Bone marrow (tissue), 2 donors: ENCODE data around the gene EEFSEC.
"Not testable (repeated sequence)": the region's sequence is repeated elsewhere in the genome, so short reads cannot be mapped to it uniquely, and the experiment has no call there.

Source experiments
- DNase-seq, 2 donors: peaks; one replicate each; lab custom pipeline; 2025; lab: John Stamatoyannopoulos, UW

EEFSEC gene

DNA sequence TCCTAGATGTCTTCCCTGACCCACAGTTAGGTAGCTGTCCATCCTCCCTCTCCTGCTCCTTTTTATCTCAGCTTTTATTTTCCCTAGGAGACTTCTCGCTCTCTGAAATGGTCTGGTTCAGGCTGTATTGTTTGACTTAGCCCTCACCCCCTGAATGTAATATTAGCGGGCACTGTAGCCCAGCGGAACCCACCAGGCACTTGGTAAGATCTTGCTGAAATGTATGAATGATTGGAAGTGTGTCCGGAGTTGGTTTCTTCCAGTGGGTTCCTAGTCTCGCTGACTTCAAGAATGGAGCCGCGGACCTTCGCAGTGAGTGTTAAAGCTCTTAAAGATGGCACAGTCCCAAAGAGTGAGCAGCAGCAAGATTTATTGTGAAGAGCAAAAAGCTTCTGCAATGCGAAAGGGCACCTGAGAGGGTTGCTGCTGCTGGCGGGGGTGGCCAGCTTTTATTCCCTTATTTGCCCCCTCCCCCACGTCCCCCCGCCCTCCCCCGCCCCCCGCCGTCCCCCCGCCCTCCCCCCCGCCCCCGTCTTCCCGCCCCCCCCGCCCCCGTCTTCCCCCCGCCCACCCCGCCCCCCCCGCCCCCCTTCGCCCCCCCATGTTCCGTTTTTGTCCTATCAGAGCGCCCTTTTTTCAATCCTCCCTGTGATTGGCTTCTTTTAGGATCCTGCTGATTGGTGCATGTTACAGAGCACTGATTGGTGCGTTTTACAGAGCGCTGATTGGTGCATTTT lies 694 bp upstream of the EEFSEC start:
- no peak for DNase-seq

DNA sequence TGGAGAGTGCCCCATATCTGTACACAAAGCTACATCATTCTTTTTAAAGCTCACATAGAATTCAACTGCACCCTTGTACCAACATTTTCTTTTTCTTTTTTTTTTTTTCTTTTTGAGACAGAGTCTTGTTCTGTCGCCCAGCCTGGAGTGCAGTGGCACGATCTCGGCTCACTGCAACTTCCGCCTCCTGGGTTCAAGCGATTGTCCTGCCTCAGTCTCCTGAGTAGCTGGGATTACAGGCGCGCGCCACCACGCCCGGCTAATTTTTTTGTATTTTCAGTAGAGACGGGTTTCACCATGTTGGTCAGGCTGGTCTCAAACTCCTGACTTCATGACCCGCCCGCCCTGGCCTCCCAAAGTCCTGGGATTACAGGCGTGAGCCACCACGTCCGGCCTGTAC lies 1.1 kb downstream of the EEFSEC start:
- not testable (repeated sequence) for DNase-seq

DNA sequence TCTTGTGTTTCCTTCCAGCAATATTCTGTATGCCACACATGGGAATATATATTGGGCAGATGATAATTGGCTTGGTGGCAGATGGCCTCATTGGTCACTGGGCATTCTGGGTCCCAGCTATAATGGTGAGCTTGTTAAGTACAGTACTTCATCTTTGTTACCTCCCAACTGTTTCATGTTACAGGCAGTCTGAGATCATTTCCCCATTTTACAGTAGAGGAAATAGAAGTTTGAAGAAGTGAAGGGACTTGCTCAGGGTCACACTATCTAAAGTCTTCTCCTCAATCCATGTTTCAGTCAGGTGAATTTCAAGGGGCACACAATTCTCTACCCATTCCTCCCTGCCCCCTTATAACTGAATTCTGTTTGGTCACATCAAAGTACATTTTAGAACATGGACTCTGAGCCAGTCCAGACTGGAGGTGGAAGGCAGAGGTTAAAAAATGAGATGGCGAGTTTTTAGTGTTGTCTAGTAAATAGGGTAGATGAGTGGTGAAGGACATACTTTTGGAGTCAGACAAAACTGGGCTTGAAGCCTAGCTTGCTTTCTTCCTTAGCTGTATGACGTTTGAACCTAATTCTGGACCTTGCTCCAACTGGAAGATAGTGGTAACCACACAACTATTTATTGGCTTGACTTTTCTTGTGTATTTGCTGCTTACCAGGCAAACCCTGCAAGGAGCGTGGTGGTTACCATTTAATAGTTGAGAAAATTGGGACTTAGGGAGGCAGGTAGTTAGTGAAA lies 2.5 kb downstream of the EEFSEC start:
- DNase-seq: no peak

DNA sequence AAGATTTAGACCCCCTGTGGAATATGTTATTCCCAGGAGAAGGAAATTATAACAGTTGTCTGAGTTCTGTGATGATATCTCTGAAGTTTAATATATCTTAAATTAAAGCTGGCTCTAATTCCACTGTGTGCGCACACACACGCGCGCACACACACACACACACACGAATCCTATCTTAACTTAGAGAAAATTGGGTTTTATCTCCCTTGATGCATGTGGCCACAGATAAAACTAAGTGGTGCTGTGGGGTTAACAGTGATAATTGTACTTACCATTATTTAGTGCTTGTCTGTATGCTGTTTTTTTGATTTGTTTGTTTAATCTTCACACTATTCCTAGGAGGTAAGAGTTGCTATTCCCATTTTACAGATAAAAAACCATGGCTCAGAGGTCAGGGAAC lies 7.4 kb downstream of the EEFSEC start:
- no peak for DNase-seq

DNA sequence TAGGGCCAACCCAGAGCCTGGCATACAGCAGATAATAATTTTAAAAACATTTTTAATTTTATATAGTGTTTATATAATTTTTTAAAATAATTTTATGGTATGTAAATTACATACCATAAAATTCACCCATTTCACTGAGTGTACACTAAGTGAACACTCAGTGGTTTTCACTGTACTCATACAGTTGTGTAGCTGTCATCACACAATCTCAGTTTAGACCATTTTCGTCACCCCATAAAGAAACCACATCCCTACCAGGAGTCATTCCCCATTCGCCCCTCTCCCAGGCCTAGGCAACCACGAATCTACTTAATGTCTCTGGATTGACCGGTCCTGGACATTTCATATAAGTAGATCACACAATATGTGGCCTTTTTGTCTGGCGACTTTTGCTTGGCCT lies 10.2 kb downstream of the EEFSEC start:
- no peak for DNase-seq

DNA sequence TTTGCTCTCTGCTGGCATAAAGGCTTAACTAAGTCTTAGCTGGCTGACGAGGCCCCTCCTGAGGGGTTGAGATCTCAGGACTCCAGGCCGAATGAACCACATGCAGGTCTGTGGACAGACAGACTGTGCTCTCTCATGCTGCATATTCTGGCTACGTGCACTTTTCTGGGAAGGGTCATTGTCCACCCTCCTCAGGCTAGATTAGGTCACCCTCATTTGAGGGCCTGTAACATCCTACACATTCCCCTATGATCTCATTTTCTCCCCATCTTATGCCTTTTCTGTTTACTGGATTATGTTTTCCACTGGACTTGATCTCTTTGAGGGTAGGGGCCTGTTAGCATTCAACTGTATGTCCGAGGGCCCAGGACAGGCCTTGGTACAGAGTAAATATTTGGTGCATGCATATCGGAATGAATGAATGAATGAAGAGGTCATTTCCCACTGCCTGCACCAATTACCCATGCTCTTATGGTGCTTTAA lies 13.7 kb downstream of the EEFSEC start:
- no peak for DNase-seq

DNA sequence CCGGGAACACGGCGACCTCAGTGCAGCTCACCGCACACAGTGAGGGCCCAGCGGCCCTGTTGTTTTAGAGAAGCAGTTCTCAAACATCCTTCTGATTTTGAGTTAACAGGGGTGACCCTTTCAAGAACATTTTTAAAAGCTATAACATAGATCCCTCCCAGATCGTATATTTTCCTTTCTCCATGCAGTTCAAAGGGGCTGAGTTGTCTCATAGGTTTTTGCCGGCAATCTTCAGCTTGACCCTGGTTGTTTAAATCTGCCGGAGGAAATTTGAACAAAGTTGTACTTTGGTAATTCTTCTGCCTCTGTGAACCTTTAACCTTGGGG lies 14.3 kb downstream of the EEFSEC start:
- no peak for DNase-seq

DNA sequence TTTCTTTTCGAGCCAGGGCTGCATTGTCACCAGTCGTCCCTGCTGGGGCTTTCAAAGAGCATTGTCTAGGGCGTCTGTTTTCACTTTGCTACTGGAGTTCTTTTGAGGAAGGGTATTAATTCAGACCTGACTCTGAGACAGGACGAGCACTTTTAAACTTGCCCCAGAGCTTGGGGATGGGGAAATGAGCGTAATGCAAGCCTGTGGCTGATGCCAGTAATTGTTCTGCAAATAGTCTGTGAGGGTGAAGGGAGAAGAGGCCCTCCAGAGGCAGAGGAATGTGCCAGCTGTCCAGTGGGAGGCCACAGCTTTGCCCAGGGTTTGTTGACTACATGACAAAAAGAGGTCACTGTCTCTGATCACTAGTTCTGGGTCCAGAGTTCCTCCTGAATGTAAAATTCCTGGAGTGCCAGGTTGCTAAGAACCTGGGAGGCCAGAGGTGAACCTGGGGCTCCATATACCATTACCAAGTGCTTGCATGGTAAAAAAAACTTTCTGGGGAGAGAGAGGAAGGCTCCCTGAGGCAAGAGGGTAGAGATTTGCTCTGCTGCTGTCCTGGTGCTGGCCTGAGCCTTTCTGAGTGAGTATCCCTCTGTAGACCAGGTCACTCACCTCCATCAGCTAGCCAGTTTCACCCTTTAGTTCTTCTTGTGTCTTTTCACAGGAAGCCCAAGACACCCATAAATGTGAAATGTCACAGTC lies 14.8 kb downstream of the EEFSEC start:
- no peak for DNase-seq

DNA sequence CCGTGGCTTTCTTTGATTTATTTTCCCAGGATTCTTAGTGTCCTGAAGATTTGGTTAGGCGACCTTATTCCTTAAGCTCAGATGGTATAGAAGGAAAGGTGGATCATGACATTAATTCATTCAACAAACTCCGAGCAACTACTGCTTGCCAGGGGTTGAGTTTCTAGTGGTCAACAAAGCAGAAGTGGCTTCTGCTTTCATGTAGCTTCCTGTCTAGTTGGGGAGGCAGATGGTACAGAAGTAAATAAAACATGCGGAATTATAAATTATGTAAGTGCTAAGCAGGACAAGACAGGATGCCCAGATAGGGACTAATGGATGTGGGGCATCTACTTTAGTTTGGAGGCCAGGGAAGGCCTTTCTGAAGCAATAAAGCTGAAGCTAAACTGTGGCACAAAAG lies 15.6 kb downstream of the EEFSEC start:
- no peak for DNase-seq

DNA sequence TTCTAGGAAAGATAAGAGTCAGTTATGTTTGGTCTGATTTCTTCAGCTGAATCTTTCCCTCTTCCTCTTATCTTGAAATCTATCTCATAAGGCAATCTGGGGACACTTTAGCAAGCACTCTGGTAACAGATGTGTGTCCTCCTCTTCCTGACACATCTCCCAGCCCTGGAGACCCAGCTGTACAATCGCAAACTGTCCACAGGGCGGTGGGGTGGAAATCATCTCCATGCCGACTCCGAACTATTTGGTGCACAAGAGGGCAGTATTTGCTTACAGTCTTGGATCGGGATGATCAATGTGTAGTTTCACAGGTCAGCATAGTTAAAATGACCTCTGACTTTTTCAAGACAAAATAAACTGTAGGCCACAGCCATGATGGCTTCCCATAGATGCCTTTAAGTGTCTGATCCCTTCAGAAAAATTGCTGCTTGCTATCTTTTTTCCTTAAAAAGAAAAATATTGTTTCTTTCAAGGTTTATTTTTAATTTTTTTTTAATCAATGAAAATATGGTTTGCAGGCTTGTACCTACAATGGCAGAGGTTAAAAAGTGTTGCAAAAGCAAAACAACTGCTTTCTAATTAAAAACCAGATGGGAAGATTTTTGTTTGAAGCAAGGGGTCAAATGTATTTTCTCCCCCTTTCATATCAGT lies 17.7 kb downstream of the EEFSEC start:
- DNase-seq: peak in 1 of 2 donors; percentile 78

DNA sequence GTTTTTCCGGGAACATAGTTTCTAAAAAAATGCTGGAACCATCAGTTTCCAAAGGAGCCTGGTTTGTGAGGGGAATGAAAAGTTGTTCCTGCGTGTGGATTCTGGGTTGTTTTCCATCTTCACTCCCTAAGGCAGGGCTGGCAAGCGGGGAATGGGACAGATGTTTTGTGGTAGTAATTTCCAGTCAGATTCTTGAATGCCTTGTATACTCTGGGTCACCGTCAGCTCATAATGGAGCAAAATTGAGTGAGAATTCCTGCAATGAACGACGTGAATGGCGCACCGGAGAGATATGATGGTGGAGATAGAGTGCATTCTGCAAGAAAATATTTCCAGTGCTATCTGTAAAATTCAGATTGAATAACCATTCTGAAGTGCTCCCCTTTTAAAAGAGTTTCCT lies 19.9 kb downstream of the EEFSEC start:
- DNase-seq: no peak

DNA sequence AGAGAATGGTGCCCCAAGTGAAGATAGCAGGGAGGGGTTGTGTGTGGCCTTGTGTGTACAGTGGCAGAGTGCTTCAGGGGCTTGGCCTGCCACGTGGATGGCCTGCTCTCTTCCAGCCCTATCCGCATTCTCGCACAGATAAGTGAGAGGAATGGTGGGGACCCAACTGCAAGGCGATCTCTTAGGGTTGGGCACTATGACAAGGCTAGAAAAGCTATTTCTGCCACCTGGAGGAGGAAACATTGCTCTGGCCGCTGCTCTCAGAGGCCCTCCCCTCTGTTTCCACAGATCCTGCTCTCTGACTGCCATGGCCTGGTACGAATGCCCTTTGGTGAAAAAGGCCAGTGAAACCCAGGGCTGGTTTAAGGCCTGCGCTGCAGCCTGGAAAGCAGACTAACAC lies 20.6 kb downstream of the EEFSEC start:
- DNase-seq: no peak

DNA sequence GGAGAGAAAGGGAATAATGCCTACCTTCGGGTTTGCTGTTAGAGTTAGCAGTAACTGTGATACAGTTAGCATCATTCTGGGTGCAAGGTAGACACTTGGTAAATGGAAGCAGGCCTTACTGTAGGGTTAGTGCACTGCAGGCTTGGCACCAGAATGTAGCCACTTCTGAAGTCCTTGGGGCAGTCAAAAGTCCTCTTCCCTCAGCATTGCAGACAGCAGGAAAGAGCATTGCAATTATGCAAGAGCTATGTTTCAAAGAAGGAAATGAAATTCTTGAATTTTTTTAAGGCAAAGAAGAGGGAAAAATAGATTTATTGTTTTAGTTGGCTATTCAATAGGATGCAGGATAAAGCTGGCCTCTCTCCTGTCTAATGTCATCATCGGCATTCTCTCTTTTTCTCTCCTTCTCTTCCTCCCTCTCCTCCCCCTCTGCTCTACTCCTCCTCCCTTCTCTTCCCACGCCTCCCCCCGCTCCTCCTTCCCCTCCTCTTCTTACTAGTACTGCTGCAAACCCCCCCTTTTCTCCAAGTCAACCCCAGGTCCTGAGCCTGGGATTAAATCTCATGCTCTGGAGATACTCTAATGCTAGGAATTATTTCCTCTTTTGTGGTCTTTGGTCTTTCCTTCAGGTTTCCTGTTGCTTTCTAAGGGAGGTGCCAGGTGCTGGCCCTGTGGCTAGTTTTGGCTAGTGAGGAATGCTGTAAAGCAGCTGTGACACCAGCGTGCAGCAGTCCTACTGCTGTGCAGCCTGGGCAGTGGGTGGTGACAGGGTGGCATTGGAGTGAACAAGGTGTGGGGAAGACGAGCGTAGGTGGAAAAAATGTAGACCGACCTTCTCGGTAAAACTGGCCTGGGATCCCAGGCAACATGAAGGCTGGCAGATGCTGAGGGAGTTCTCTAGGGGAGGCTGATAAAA lies 21.7 kb downstream of the EEFSEC start:
- DNase-seq: no peak

DNA sequence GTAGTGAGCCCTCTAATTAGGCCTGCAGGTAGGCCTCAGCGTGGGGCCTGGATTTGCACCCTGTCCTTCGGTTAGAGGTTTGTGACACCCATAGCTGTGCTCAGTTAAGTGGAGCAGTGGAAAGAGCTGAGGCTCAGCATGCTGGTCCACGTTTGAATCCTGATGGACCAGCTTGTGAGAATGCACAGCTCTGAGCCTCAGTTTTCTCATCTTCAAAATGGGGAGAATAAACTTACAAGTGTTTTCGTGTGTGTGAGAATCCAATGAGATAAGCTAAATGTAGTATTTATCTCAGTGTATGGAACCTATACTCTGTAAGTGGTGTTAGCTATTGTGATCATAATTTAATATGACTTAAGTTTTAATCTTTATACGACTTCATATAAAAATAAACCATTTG lies 22.5 kb downstream of the EEFSEC start:
- DNase-seq: no peak

DNA sequence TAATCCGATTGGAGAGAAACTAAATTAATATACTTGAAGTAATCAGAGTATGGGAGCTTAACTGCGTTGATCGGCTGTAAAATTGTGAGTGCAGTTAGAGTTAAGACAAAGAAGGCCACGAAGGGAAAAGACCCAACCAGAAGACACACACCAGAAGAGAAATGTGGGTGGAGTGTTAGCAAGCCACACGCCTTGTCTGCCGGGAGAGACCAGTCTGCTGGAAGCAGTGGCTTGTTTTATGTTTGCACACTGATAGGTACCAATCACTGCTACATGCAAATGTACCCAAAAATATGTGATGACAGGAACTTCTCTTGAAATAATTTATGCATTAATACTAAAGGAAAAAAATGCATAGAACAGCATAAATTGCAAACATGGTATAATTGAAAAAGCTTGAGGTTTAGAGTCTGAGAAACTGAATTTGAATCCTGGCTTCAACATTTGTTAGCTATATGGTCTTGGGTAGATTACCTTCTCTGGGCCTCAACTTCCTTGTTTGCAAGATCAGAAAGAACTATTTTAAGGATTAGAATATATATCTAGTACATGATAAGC lies 23.1 kb downstream of the EEFSEC start:
- DNase-seq: no peak

DNA sequence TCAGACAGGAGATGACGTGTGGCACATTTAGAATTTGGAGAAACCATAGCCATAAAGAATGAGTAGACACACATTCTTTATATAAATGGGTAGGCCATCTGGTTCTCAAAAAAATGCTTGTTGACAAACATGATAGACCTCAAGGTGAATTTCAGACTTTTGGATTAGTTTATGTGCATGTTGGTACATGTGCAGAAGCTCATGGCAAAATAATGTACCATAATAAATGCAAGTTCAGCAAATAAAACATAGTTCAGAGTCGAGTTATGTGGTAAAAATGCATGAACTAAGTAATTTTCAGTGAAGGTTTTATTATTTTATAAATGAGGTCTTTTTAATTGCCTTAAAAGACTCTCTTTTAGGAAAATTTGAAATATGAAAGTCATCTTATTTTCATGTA lies 24.6 kb downstream of the EEFSEC start:
- no peak for DNase-seq

DNA sequence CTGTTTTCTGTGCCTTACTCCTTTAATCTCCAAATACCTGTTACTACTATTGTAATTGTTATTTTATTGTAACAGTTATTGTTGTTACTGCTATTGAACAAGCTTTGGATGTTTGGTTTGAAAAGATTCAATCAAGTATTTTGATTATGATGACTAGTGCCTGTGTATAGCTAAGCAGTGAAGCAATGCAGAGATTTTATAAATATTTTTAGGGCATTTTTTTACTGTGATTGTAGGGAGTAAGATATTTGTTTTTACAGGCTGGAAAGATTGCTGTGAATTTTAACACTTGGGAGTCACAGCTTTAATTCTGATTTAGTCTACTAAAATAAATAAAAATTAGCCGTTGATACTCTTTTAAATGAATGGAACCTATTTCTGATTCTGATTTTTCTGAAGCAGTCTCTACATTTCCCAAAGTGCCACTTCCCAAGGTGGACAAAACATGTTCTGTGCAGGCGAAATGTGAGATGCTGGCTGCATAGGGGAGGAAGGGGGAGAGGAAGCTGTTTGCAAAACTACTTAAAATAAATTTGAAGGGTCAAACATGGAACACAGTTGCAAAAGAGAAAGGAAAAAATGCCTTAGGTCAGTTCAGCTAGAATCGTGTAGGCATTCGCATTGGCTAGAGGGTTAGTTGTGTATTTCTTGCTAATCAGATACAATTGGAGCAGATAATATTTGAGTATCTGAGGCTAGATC lies 25.7 kb downstream of the EEFSEC start:
- no peak for DNase-seq

DNA sequence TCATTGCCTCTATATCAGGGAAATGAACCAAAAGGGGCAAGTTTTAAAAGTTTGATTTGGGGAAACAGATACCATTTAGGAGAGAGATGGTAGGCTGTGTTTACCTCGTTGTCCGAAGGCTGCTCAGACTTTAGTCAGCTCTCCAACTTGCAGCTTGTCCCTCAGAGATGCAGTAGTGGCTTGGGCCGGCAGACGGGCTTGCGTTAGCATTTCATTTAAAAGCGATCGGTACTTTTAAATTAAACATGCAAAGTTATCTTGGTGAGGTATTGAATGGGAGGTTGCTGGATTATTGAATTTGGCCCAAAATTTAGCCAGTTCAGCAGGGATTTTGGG lies 26.2 kb downstream of the EEFSEC start:
- DNase-seq: no peak

DNA sequence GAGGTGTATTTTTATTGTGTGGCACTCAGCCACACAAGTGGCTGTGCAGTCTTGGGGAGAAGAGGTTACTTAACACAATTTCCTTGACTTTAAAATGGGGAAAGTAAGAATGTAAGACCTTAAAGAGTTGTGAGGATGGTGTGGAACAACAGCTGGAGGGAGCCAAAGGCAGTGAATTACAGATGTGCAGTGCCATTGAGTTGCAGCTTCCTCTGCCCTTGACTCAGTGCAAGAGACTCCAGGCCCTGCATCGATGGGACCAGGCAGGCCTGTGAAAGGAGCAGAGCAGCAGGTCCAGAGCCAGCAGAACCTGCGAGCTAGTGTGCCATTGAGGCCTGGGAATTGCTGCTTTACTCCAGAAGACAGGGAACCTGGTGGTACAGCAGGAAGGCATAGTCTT lies 27.2 kb downstream of the EEFSEC start:
- DNase-seq: no peak

DNA sequence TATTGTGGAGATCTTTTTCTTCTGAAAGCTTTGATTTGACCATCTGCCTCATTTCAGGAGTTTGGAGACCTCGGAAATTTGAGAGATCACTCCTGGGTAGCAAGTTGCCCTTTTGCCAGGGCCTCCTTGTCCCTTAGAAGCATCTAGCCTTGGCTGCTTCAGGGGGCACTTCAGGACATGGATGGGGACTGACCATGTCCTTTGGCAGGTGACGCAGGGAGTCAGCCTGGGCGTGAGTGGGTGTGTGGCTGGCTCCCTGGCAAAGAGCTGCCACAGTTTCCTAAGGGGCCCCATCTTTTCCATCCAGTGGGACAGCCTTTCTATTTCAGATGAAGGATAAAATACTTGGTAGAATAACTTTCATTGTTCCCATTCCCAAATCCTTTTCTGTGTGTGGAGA lies 27.6 kb downstream of the EEFSEC start:
- no peak for DNase-seq

DNA sequence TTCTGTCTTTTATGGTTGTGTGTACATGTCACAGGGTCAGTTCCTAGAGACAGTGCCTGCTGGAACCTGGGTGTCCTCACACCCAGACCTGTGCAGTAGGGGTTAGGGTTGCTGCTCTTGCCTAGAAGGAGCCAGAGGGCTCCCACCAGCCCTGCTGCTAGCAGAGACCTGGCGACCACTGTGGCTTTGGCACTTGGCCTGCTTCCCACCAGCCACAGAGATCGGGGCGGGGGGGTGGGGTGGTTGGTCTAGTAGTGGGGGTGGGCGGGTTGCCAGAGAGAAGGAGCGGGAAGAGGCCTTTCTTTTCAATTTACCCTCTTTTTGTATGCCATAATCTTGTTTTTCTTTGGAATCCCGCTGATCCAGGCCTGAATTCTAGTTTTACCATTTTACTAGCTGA lies 29.4 kb downstream of the EEFSEC start:
- no peak for DNase-seq
